DMS53 treated with DMSO at 0.1 percent for 48 hours (cell line): ENCODE data around the gene ZNF76.
"Not testable (repeated sequence)": the region's sequence is repeated elsewhere in the genome, so short reads cannot be mapped to it uniquely, and the experiment has no call there.

ENCODE experiments used
- DNase-seq: peaks from one replicate; lab custom pipeline; 2025; ENCODE audit not compliant: unreplicated experiment; lab: John Stamatoyannopoulos, UW

The ZNF76 gene

GRCh38 chr6:35298625-35299140 is 39.1 kb downstream of the ZNF76 start:
- DNase-seq = no peak

- DNase-seq = no peak
These were observed 40.1 kb downstream of the ZNF76 start for GRCh38 chr6:35299674-35300073.

- no peak for DNase-seq
These were observed 41.3 kb downstream of the ZNF76 start for GRCh38 chr6:35300848-35301247.

- no peak for DNase-seq
These were observed 43.2 kb downstream of the ZNF76 start for GRCh38 chr6:35302604-35303241.

- DNase-seq = no peak
These were observed 44.8 kb downstream of the ZNF76 start for GRCh38 chr6:35304299-35304698.

- no peak for DNase-seq
These were observed 45.6 kb downstream of the ZNF76 start for GRCh38 chr6:35305117-35305516.

GRCh38 chr6:35307138-35307537 is 47.6 kb downstream of the ZNF76 start:
- DNase-seq = not testable (repeated sequence)

- not testable (repeated sequence) for DNase-seq
These were observed 49.0 kb downstream of the ZNF76 start for GRCh38 chr6:35308543-35308942.

GRCh38 chr6:35309611-35310264 is 50.2 kb downstream of the ZNF76 start:
- no peak for DNase-seq

GRCh38 chr6:35310265-35310831 is 50.8 kb downstream of the ZNF76 start:
- DNase-seq = no peak

GRCh38 chr6:35311390-35312075 is 52.0 kb downstream of the ZNF76 start:
- no peak for DNase-seq

GRCh38 chr6:35312076-35312800 is 52.7 kb downstream of the ZNF76 start:
- no peak for DNase-seq

GRCh38 chr6:35312807-35313206 is 53.3 kb downstream of the ZNF76 start:
- no peak for DNase-seq

- DNase-seq = peak; percentile 21
These were observed 58.1 kb downstream of the ZNF76 start for GRCh38 chr6:35317483-35318195.

- peak; percentile 60 for DNase-seq
These were observed 58.9 kb downstream of the ZNF76 start for GRCh38 chr6:35318196-35319171.

- no peak for DNase-seq
These were observed 60.0 kb downstream of the ZNF76 start for GRCh38 chr6:35319346-35320030.

- DNase-seq = no peak
These were observed 60.5 kb downstream of the ZNF76 start for GRCh38 chr6:35320031-35320410.

- no peak for DNase-seq
These were observed 61.6 kb downstream of the ZNF76 start for GRCh38 chr6:35321091-35321490.
